GM18909 (cell line): ENCODE data around the gene ASB3.
A peak's percentile ranks its signal among the peaks of the same experiment; 100 is the strongest.
"Not testable (repeated sequence)": the region's sequence is repeated elsewhere in the genome, so short reads cannot be mapped to it uniquely, and the experiment has no call there.

Experiments used
- ATAC-seq: cut with Tn5 transposase; IDR thresholded peaks from one replicate; pipeline ENCODE4 v1.9.1; 2021; ENCODE audit warnings: mild to moderate bottlenecking; ENCODE audit not compliant: unreplicated experiment, poor library complexity

Gene ASB3

GRCh38 chr2:53744395-53745065, 42.2 kb downstream of the ASB3 start:
- no peak for ATAC-seq

GRCh38 chr2:53740170-53740569, 46.6 kb downstream of the ASB3 start:
- no peak for ATAC-seq

GRCh38 chr2:53739032-53739431, 47.7 kb downstream of the ASB3 start:
- no peak for ATAC-seq

- no peak for ATAC-seq
Observed at GRCh38 chr2:53737091-53737490, 49.7 kb downstream of the ASB3 start.

GRCh38 chr2:53729143-53729762, 57.5 kb downstream of the ASB3 start:
- ATAC-seq, result no peak

GRCh38 chr2:53727921-53728320, 58.8 kb downstream of the ASB3 start:
- no peak for ATAC-seq

GRCh38 chr2:53725662-53726061, 61.1 kb downstream of the ASB3 start:
- no peak for ATAC-seq

- no peak for ATAC-seq
Observed at GRCh38 chr2:53724536-53724935, 62.2 kb downstream of the ASB3 start.

GRCh38 chr2:53720944-53721343, 65.8 kb downstream of the ASB3 start:
- ATAC-seq, result not testable (repeated sequence)

- peak; percentile 42 for ATAC-seq
Observed at GRCh38 chr2:53715568-53715967, 71.2 kb downstream of the ASB3 start.

GRCh38 chr2:53711271-53711780, 75.4 kb downstream of the ASB3 start:
- no peak for ATAC-seq

- ATAC-seq, result no peak
Observed at GRCh38 chr2:53708988-53709387, 77.8 kb downstream of the ASB3 start.

GRCh38 chr2:53701221-53701620, 85.5 kb downstream of the ASB3 start:
- ATAC-seq, result no peak

GRCh38 chr2:53697686-53698085, 89.1 kb downstream of the ASB3 start:
- no peak for ATAC-seq

GRCh38 chr2:53697092-53697491, 89.7 kb downstream of the ASB3 start:
- ATAC-seq, result no peak

- no peak for ATAC-seq
Observed at GRCh38 chr2:53695575-53695974, 91.2 kb downstream of the ASB3 start.

GRCh38 chr2:53694096-53694771, 92.5 kb downstream of the ASB3 start:
- ATAC-seq, result no peak

GRCh38 chr2:53690876-53691275, 95.9 kb downstream of the ASB3 start:
- ATAC-seq, result no peak

GRCh38 chr2:53672881-53673522, 113.8 kb downstream of the ASB3 start:
- ATAC-seq, result no peak

- ATAC-seq, result no peak
Observed at GRCh38 chr2:53670331-53670730, 116.4 kb downstream of the ASB3 start.

GRCh38 chr2:53668624-53669026, 118.1 kb downstream of the ASB3 start:
- no peak for ATAC-seq
